MM.1S (cell line): ENCODE data around the gene CDC34.

Experiments
- DNase-seq: peaks from one replicate; pipeline ENCODE4 v3.0.0-alpha.2; 2015
- H2AFZ ChIP-seq: fragments of 300-600 bp; sonication (generic); 2 replicates; pipeline ENCODE4 v1.6.0; 2016; ENCODE audit warnings: antibody characterized with exemption, low read length
- H3F3A ChIP-seq: fragments of 300-600 bp; sonication (generic); 2 replicates; pipeline ENCODE4 v1.6.1; 2016; ENCODE audit warnings: mild to moderate bottlenecking, antibody characterized with exemption, low read length, moderate library complexity, mixed read lengths; ENCODE audit not compliant: insufficient read depth
- H3K27ac ChIP-seq: fragments of 300-600 bp; sonication (generic); 2 replicates; pipeline ENCODE4 v1.5.1; 2016; ENCODE audit warnings: mild to moderate bottlenecking, low read length
- H3K27me3 ChIP-seq: fragments of 300-600 bp; sonication (generic); replicated peaks from 2 replicates; pipeline ENCODE4 v1.6.0; 2016; ENCODE audit warnings: low read length; ENCODE audit not compliant: insufficient read depth
- H3K36me3 ChIP-seq: fragments of 300-600 bp; sonication (generic); replicated peaks from 2 replicates; pipeline ENCODE4 v1.6.1; 2016; ENCODE audit warnings: mild to moderate bottlenecking, low read length, mixed read lengths; ENCODE audit not compliant: insufficient read depth
- H3K4me1 ChIP-seq: fragments of 300-600 bp; sonication (generic); 2 replicates; pipeline ENCODE4 v1.6.1; 2016; ENCODE audit warnings: low read length, mixed read lengths
- H3K4me2 ChIP-seq: fragments of 300-600 bp; sonication (generic); 2 replicates; pipeline ENCODE4 v1.6.0; 2016; ENCODE audit warnings: low read depth, low read length
- H3K4me3 ChIP-seq: fragments of 300-600 bp; sonication (generic); 2 replicates; pipeline ENCODE4 v1.5.1; 2016; ENCODE audit warnings: low read length, mixed read lengths
- H3K79me2 ChIP-seq: fragments of 300-600 bp; sonication (generic); 2 replicates; pipeline ENCODE4 v1.6.1; 2016; ENCODE audit warnings: mixed run types, low read length, mixed read lengths
- H3K9ac ChIP-seq: fragments of 300-600 bp; sonication (generic); 2 replicates; pipeline ENCODE4 v1.6.1; 2016; ENCODE audit warnings: low read length, mixed read lengths
- H3K9me2 ChIP-seq: fragments of 300-600 bp; sonication (generic); replicated peaks from 2 replicates; pipeline ENCODE4 v1.6.1; 2016; ENCODE audit warnings: mild to moderate bottlenecking, low read length, mixed read lengths; ENCODE audit not compliant: insufficient read depth
- H3K9me3 ChIP-seq: fragments of 300-600 bp; sonication (generic); replicated peaks from 2 replicates; pipeline ENCODE4 v1.6.1; 2016; ENCODE audit warnings: mild to moderate bottlenecking, low read length, mixed read lengths; ENCODE audit not compliant: insufficient read depth
- H4K20me1 ChIP-seq: fragments of 300-600 bp; sonication (generic); 2 replicates; pipeline ENCODE4 v1.6.1; 2016; ENCODE audit warnings: mild to moderate bottlenecking, low read length, moderate library complexity, mixed read lengths; ENCODE audit not compliant: insufficient read depth
- EZH2 ChIP-seq: fragments of 300-600 bp; sonication (generic); optimal IDR thresholded peaks from 2 replicates; pipeline ENCODE3; 2017; ENCODE audit warnings: low read depth, mild to moderate bottlenecking, antibody characterized with exemption, low read length, mixed read lengths
- EZH2phosphoT487 ChIP-seq: fragments of 300-600 bp; sonication (generic); IDR thresholded peaks from 2 replicates; pipeline ENCODE4 v1.6.1; 2018; ENCODE audit warnings: antibody characterized with exemption, low read length
- TF ChIP-seq, protein P1 (sequence below): fragments of 300-600 bp; sonication (generic); IDR thresholded peaks from 2 replicates; pipeline ENCODE4 v1.5.1; 2016; ENCODE audit warnings: antibody characterized with exemption, low read length, mixed read lengths

The CDC34 gene

DNA sequence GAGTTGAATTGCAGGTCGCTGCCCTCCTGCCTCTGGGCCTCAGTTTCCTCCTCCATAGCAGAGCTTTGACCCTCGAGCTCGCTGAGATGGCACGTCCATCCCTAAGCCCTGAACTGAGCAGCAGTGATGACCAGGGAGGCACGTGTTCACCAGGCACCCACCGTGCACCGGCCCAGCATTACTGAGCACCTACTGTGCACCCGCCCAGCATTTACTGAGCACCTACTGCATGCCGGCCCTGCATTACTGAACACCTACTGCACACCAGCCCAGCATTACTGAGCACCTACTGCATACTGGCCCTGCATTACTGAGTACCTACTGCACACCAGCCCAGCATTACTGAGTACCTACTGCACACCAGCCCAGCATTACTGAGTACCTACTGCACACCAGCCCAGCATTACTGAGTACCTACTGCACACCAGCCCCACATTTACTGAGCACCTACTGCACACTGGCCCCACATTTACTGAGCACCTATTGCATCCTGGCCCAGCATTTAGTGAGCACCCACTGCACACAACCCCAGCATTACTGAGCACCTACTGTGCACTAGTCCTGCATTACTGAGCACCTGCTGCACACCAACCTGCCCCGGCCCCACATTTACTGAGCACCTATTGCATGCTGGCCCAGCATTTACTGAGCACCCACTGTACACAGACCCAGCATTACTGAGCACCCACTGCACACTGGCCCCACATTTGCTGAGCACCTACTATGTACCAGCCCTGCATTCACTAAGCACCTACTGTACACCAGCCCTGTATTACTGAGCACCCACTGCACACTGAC lies 18.0 kb upstream of the CDC34 start:
- TF ChIP-seq, protein P1, sequence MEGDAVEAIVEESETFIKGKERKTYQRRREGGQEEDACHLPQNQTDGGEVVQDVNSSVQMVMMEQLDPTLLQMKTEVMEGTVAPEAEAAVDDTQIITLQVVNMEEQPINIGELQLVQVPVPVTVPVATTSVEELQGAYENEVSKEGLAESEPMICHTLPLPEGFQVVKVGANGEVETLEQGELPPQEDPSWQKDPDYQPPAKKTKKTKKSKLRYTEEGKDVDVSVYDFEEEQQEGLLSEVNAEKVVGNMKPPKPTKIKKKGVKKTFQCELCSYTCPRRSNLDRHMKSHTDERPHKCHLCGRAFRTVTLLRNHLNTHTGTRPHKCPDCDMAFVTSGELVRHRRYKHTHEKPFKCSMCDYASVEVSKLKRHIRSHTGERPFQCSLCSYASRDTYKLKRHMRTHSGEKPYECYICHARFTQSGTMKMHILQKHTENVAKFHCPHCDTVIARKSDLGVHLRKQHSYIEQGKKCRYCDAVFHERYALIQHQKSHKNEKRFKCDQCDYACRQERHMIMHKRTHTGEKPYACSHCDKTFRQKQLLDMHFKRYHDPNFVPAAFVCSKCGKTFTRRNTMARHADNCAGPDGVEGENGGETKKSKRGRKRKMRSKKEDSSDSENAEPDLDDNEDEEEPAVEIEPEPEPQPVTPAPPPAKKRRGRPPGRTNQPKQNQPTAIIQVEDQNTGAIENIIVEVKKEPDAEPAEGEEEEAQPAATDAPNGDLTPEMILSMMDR: no peak
- TF ChIP-seq EZH2: no peak
- TF ChIP-seq EZH2phosphoT487: no peak
- Histone ChIP-seq H3K4me3 (no peak overlapping the region), H3K79me2 (peaks cover 6% of the 10 kb centered on the region), H4K20me1 (no peaks in the 10 kb centered on the region), H3K27ac (no peak overlapping the region), H3K9ac (no peak overlapping the region), H3K9me2 (no peaks in the 10 kb centered on the region), H3K4me2 (no peak overlapping the region), H3F3A (peaks cover 15% of the 10 kb centered on the region), H2AFZ (no peak overlapping the region), H3K9me3 (no peaks in the 10 kb centered on the region), H3K27me3 (no peaks in the 10 kb centered on the region), H3K36me3 (no peaks in the 10 kb centered on the region), H3K4me1 (peaks cover 9% of the 10 kb centered on the region; the same call in 1 of the 2 replicates)
- DNase-seq: no peak

DNA sequence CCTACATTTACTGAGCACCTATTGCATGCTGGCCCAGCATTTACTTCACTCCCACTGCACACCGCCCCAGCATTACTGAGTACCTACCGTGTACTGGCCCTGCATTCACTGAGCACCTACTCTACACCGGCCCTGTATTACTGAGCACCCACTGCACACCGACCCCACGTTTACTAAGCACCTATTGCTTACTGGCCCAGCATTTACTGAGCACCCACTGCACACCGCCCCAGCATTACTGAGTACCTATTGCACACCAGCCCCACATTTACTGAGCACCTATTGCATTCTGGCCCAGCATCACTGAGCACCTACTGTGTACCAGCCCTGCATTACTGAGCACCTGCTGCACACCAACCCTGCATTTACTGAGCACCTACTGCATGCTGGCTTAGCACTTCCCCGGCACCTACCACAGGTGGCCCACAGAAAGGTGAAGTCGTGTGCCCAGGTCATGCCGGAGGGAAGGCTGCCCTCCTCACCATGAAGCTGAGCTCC lies 17.3 kb upstream of the CDC34 start:
- no peak for TF ChIP-seq EZH2
- TF ChIP-seq EZH2phosphoT487: no peak
- TF ChIP-seq, protein P1: no peak
- Histone ChIP-seq H3K27ac (no peak overlapping the region), H3K9me2 (no peaks in the 10 kb centered on the region), H3K9ac (no peak overlapping the region), H4K20me1 (no peaks in the 10 kb centered on the region), H3K4me3 (no peak overlapping the region), H2AFZ (no peak overlapping the region), H3K36me3 (no peaks in the 10 kb centered on the region), H3K79me2 (no peaks in the 10 kb centered on the region), H3K9me3 (no peaks in the 10 kb centered on the region), H3K27me3 (no peaks in the 10 kb centered on the region), H3K4me2 (no peak overlapping the region), H3F3A (peaks cover 15% of the 10 kb centered on the region), H3K4me1 (peaks cover 7% of the 10 kb centered on the region; the same call in 1 of the 2 replicates)
- DNase-seq: no peak

DNA sequence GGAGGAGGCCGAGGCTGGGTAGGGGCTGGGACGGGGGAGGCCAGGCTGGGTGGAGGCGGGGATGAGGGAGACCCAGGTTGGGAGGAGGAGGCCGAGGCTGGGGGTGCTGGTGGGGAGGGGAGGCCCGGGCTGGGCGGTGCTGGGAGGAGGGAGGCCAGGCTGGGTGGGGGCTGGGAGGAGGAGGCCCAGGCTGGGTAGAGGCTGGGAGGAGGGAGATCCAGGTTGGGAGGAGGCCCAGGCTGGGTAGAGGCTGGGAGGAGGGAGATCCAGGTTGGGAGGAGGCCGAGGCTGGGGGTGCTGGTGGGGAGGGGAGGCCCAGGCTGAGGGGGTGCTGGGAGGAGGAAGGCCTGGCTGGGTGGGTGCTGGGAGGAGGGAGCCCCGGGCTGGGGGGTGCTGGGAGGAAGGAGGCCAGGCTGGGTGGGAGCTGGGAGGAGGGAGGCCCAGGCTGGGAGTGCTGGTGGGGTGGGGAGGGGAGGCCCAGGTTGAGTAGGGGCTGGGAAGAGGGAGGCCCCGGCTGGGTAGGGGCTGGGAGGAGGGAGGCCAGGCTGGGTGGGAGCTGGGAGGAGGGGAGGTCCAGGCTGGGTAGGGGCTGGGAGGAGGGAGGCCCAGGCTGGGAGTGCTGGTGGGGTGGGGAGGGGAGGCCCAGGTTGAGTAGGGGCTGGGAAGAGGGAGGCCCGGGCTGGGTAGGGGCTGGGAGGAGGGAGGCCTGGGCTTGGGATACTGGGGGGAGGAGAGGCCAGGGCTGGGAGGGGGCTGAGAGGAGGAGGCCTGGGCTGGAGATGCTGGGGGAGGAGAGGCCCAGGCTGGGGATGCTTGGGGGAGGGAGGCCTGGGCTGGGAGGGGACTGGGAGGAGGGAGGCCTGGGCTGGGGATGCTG lies 13.6 kb upstream of the CDC34 start:
- no peaks in the 10 kb centered on the region for H3K79me2 ChIP-seq
- H3K27ac ChIP-seq: no peak overlapping the region
- TF ChIP-seq EZH2phosphoT487 (no peak), EZH2 (no peak)
- TF ChIP-seq, protein P1: no peak
- DNase-seq: no peak
- no peak overlapping the region for H3K4me3 ChIP-seq
- H3K4me2 ChIP-seq: no peak overlapping the region
- H3F3A ChIP-seq: no peaks in the 10 kb centered on the region
- H4K20me1 ChIP-seq: no peaks in the 10 kb centered on the region
- no peaks in the 10 kb centered on the region for H3K4me1 ChIP-seq
- no peak overlapping the region for H2AFZ ChIP-seq
- peaks cover 23% of the 10 kb centered on the region for H3K27me3 ChIP-seq
- H3K36me3 ChIP-seq: no peaks in the 10 kb centered on the region
- no peaks in the 10 kb centered on the region for H3K9me3 ChIP-seq
- no peak overlapping the region for H3K9ac ChIP-seq
- no peaks in the 10 kb centered on the region for H3K9me2 ChIP-seq
